GF-D8 (cell line): ENCODE data around the gene FAM110A.
"Not testable (repeated sequence)": the region's sequence is repeated elsewhere in the genome, so short reads cannot be mapped to it uniquely, and the experiment has no call there.

Experiments
- DNase-seq: peaks from one replicate; lab custom pipeline; 2025; lab: John Stamatoyannopoulos, UW

The FAM110A gene

GRCh38 chr20:873875-874607 is 40.5 kb downstream of the FAM110A start:
- no peak for DNase-seq

- DNase-seq: no peak
Observed at GRCh38 chr20:875115-875514, 41.6 kb downstream of the FAM110A start.

- DNase-seq: no peak
Observed at GRCh38 chr20:877814-878213, 44.3 kb downstream of the FAM110A start.

GRCh38 chr20:878511-879307 is 45.2 kb downstream of the FAM110A start:
- DNase-seq: no peak

- no peak for DNase-seq
Observed at GRCh38 chr20:879626-880025, 46.1 kb downstream of the FAM110A start.

- DNase-seq: no peak
Observed at GRCh38 chr20:881051-881782, 47.7 kb downstream of the FAM110A start.

- no peak for DNase-seq
Observed at GRCh38 chr20:881783-882144, 48.2 kb downstream of the FAM110A start.

- DNase-seq: no peak
Observed at GRCh38 chr20:884983-885952, 51.8 kb downstream of the FAM110A start.

- DNase-seq: no peak
Observed at GRCh38 chr20:887137-887536, 53.6 kb downstream of the FAM110A start.

DNA sequence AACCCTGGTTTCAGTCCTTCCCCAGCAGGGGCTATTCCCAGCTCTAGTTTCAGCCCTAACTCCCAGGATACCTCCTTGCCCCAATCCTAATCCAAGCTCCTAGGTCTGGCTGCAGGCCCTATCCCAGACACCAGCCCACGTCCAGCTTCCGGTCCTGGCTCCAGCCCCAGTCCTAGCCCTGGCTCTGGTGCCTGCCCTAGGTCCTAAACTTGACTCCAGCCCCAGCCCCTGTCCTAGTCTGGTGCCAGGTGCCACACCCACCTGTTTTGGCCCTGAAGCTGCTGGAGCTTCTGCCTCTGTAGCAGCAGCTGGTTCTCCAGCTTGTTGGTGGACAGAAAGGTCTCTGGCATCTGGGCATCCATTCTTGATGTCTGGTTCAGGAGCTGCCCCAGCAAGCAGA is 54.5 kb downstream of the FAM110A start:
- no peak for DNase-seq

- DNase-seq: no peak
Observed at GRCh38 chr20:889106-889505, 55.6 kb downstream of the FAM110A start.

DNA sequence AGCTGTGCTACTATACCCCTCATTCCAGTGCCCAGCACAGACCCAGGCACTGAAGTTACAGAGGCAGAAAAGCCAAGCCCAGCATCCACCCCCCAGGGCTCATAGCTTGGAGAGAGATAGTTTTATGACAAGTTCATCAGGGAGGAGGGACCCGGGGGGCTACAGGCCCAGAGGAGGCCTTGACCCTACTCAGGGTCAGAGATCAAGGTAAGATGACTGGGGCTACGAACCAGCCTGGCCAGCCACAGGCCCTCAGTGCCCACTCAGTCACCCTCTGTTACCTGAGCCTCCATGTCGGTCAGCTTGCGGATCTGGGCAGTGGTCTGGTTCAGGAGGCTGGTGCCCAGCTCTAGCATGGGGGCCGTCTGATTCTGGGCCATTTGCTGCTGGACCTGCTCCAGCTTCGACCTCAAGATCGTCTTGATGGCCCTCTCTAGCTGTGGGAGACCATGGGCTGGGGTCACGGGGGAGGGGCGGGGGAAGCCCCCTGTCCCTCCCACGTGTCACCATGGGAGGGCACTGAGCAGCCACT is 56.5 kb downstream of the FAM110A start:
- no peak for DNase-seq

DNA sequence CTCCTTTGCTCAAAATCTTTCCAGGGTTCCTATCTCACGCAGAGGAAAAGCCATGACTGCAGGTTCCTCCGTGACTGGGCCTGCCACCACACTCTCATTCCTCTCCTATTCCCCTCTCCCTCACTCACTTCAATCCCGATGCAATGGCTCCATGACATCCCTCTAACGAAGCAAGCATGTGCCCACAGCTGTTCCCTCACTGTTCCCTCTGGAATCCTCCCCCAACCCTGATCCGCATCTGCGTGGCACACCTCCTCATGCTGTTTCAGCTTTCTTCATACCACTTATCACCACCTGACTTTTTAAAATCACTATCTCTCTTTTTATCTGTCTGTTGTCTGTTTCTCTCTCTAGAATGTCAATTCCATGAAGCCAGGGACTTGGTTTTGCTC is 57.1 kb downstream of the FAM110A start:
- no peak for DNase-seq

- no peak for DNase-seq
Observed at GRCh38 chr20:891058-891705, 57.7 kb downstream of the FAM110A start.

GRCh38 chr20:891706-892080 is 58.2 kb downstream of the FAM110A start:
- DNase-seq: no peak

GRCh38 chr20:892371-892770 is 58.9 kb downstream of the FAM110A start:
- DNase-seq: not testable (repeated sequence)
